Parathyroid adenoma (tissue), 2 donors: ENCODE data around the gene C5orf58.

Experiments used
- H2AFZ ChIP-seq: fragments of 300-600 bp; sonication (generic); one replicate; pipeline ENCODE4 v1.7.0; 2017; ENCODE audit warnings: antibody characterized with exemption, mild to moderate bottlenecking
- H3K27ac ChIP-seq: fragments of 300-600 bp; sonication (generic); one replicate; pipeline ENCODE4 v1.7.0; 2017
- H3K27me3 ChIP-seq: fragments of 300-600 bp; sonication (generic); one replicate; pipeline ENCODE4 v1.7.0; 2017; ENCODE audit warnings: low read length; ENCODE audit not compliant: control insufficient read depth, insufficient read depth
- H3K36me3 ChIP-seq: fragments of 300-600 bp; sonication (generic); one replicate; pipeline ENCODE4 v1.7.0; 2017; ENCODE audit warnings: low read length; ENCODE audit not compliant: control insufficient read depth, insufficient read depth
- H3K4me1 ChIP-seq: fragments of 300-600 bp; sonication (generic); one replicate; pipeline ENCODE4 v1.7.0; 2017; ENCODE audit warnings: control low read depth
- H3K4me2 ChIP-seq: fragments of 300-600 bp; sonication (generic); one replicate; pipeline ENCODE4 v1.7.0; 2017; ENCODE audit warnings: low read length
- H3K4me3 ChIP-seq: fragments of 300-600 bp; sonication (generic); one replicate; pipeline ENCODE4 v1.7.0; 2017; ENCODE audit warnings: low read depth, low read length
- H3K79me2 ChIP-seq: fragments of 300-600 bp; sonication (generic); one replicate; pipeline ENCODE4 v1.7.0; 2017; ENCODE audit warnings: control low read depth
- H3K9ac ChIP-seq: fragments of 300-600 bp; sonication (generic); one replicate; pipeline ENCODE4 v1.7.0; 2017; ENCODE audit warnings: mild to moderate bottlenecking
- H3K9me3 ChIP-seq: fragments of 300-600 bp; sonication (generic); one replicate; pipeline ENCODE4 v1.7.0; 2017; ENCODE audit warnings: low read length; ENCODE audit not compliant: control insufficient read depth
- CTCF ChIP-seq: fragments of 300-600 bp; sonication (generic); IDR thresholded peaks from one replicate; pipeline ENCODE4 v1.7.0; 2017; ENCODE audit warnings: antibody characterized with exemption, mild to moderate bottlenecking
- donor health status: primary hyperparathyroidism.

Gene C5orf58

GRCh38 chr5:170202117-170202516 is 30.7 kb upstream of the C5orf58 start:
- Histone ChIP-seq H3K27me3 (no peaks in the 10 kb centered on the region), H3K4me1 (no peaks in the 10 kb centered on the region), H3K9me3 (no peaks in the 10 kb centered on the region), H3K9ac (no peak overlapping the region), H2AFZ (no peak overlapping the region), H3K79me2 (no peaks in the 10 kb centered on the region), H3K4me2 (no peak overlapping the region), H3K36me3 (no peaks in the 10 kb centered on the region), H3K27ac (no peak overlapping the region), H3K4me3 (no peak overlapping the region)
- no peak for TF ChIP-seq CTCF

- no peak for TF ChIP-seq CTCF
- no peaks in the 10 kb centered on the region for H3K36me3 ChIP-seq
- no peaks in the 10 kb centered on the region for H3K9me3 ChIP-seq
- H3K79me2 ChIP-seq: no peaks in the 10 kb centered on the region
- no peaks in the 10 kb centered on the region for H3K27me3 ChIP-seq
- H3K4me1 ChIP-seq: no peaks in the 10 kb centered on the region
- no peak overlapping the region for H3K9ac ChIP-seq
- H3K27ac ChIP-seq: no peak overlapping the region
- H3K4me3 ChIP-seq: no peak overlapping the region
- H2AFZ ChIP-seq: no peak overlapping the region
- H3K4me2 ChIP-seq: no peak overlapping the region
These were observed 28.6 kb upstream of the C5orf58 start for GRCh38 chr5:170204202-170204601.

- H3K9me3 ChIP-seq: no peaks in the 10 kb centered on the region
- no peaks in the 10 kb centered on the region for H3K4me1 ChIP-seq
- no peak for TF ChIP-seq CTCF
- no peaks in the 10 kb centered on the region for H3K27me3 ChIP-seq
- no peak overlapping the region for H3K9ac ChIP-seq
- no peak overlapping the region for H2AFZ ChIP-seq
- H3K27ac ChIP-seq: no peak overlapping the region
- H3K4me2 ChIP-seq: no peak overlapping the region
- no peaks in the 10 kb centered on the region for H3K79me2 ChIP-seq
- no peak overlapping the region for H3K4me3 ChIP-seq
- no peaks in the 10 kb centered on the region for H3K36me3 ChIP-seq
These were observed 26.6 kb upstream of the C5orf58 start for GRCh38 chr5:170206216-170206615.

GRCh38 chr5:170206958-170207357 is 25.8 kb upstream of the C5orf58 start:
- H3K9me3 ChIP-seq: no peaks in the 10 kb centered on the region
- H3K4me2 ChIP-seq: no peak overlapping the region
- H3K36me3 ChIP-seq: no peaks in the 10 kb centered on the region
- H3K4me3 ChIP-seq: no peak overlapping the region
- no peak overlapping the region for H3K9ac ChIP-seq
- H3K79me2 ChIP-seq: no peaks in the 10 kb centered on the region
- H3K27ac ChIP-seq: no peak overlapping the region
- H3K27me3 ChIP-seq: no peaks in the 10 kb centered on the region
- H3K4me1 ChIP-seq: no peaks in the 10 kb centered on the region
- no peak overlapping the region for H2AFZ ChIP-seq
- no peak for TF ChIP-seq CTCF

GRCh38 chr5:170211575-170212334 is 21.0 kb upstream of the C5orf58 start:
- no peak overlapping the region for H2AFZ ChIP-seq
- no peak overlapping the region for H3K4me3 ChIP-seq
- TF ChIP-seq CTCF: no peak
- no peaks in the 10 kb centered on the region for H3K27me3 ChIP-seq
- no peak overlapping the region for H3K27ac ChIP-seq
- H3K9me3 ChIP-seq: no peaks in the 10 kb centered on the region
- H3K4me1 ChIP-seq: no peaks in the 10 kb centered on the region
- no peaks in the 10 kb centered on the region for H3K79me2 ChIP-seq
- H3K4me2 ChIP-seq: no peak overlapping the region
- H3K36me3 ChIP-seq: no peaks in the 10 kb centered on the region
- H3K9ac ChIP-seq: no peak overlapping the region
